OCI-LY7 (cell line): ENCODE results near the gene SH2D6.

Experiments used
- EZH2phosphoT487 ChIP-seq: fragments of 200-600 bp; sonication (generic); IDR thresholded peaks from 2 replicates; pipeline ENCODE4 v1.6.1; 2018; ENCODE audit warnings: low read depth, borderline replicate concordance, mild to moderate bottlenecking, mixed run types, antibody characterized with exemption, low read length, moderate library complexity, mixed read lengths
- TF ChIP-seq, protein P1 (sequence below): fragments of 200-600 bp; sonication (generic); conservative IDR thresholded peaks from 2 replicates; pipeline ENCODE4 v1.5.1; 2014; ENCODE audit warnings: mild to moderate bottlenecking, antibody characterized with exemption, low read length, moderate library complexity, mixed read lengths

GRCh38 chr2:85430752-85431569 is 12.4 kb downstream of the SH2D6 start:
- TF ChIP-seq, protein P1, sequence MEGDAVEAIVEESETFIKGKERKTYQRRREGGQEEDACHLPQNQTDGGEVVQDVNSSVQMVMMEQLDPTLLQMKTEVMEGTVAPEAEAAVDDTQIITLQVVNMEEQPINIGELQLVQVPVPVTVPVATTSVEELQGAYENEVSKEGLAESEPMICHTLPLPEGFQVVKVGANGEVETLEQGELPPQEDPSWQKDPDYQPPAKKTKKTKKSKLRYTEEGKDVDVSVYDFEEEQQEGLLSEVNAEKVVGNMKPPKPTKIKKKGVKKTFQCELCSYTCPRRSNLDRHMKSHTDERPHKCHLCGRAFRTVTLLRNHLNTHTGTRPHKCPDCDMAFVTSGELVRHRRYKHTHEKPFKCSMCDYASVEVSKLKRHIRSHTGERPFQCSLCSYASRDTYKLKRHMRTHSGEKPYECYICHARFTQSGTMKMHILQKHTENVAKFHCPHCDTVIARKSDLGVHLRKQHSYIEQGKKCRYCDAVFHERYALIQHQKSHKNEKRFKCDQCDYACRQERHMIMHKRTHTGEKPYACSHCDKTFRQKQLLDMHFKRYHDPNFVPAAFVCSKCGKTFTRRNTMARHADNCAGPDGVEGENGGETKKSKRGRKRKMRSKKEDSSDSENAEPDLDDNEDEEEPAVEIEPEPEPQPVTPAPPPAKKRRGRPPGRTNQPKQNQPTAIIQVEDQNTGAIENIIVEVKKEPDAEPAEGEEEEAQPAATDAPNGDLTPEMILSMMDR, result no peak
- no peak for TF ChIP-seq EZH2phosphoT487
